Measurements from ENCODE around the gene PLA1A.

GRCh38 chr3:119657887-119658702 is 60.4 kb downstream of the PLA1A start:
- no peak for TF ChIP-seq CTCF (IDR thresholded peaks at IDR 0.05; ENCODE audit: low read length)
- no peak for TF ChIP-seq EZH2 (IDR thresholded peaks at IDR 0.05; ENCODE audit: borderline replicate concordance, low read length)
